HG02943 (cell line): Measurements from ENCODE around the gene CREBRF.
"Not testable (repeated sequence)": the region's sequence is repeated elsewhere in the genome, so short reads cannot be mapped to it uniquely, and the experiment has no call there.

Source experiments
- ATAC-seq: cut with Tn5 transposase; IDR thresholded peaks from one replicate; pipeline ENCODE4 v1.9.1; 2021; ENCODE audit warnings: mild to moderate bottlenecking, low read depth, moderate library complexity; ENCODE audit not compliant: unreplicated experiment

CREBRF gene

GRCh38 chr5:173148354-173148753 lies 92.2 kb downstream of the CREBRF start:
- no peak for ATAC-seq

GRCh38 chr5:173152547-173152946 lies 96.4 kb downstream of the CREBRF start:
- ATAC-seq: no peak

GRCh38 chr5:173153842-173154241 lies 97.7 kb downstream of the CREBRF start:
- no peak for ATAC-seq

GRCh38 chr5:173154619-173155018 lies 98.5 kb downstream of the CREBRF start:
- ATAC-seq: not testable (repeated sequence)

- ATAC-seq: no peak
Measured at GRCh38 chr5:173155912-173156311, 99.8 kb downstream of the CREBRF start.

- ATAC-seq: no peak
Measured at GRCh38 chr5:173158366-173158765, 102.2 kb downstream of the CREBRF start.

GRCh38 chr5:173159256-173159655 lies 103.1 kb downstream of the CREBRF start:
- no peak for ATAC-seq

- ATAC-seq: no peak
Measured at GRCh38 chr5:173161148-173161547, 105.0 kb downstream of the CREBRF start.

GRCh38 chr5:173163219-173163618 lies 107.1 kb downstream of the CREBRF start:
- no peak for ATAC-seq

GRCh38 chr5:173165177-173166016 lies 109.2 kb downstream of the CREBRF start:
- ATAC-seq: no peak

- no peak for ATAC-seq
Measured at GRCh38 chr5:173172166-173172565, 116.0 kb downstream of the CREBRF start.

- no peak for ATAC-seq
Measured at GRCh38 chr5:173175523-173175922, 119.4 kb downstream of the CREBRF start.

GRCh38 chr5:173178369-173178910 lies 122.3 kb downstream of the CREBRF start:
- no peak for ATAC-seq

GRCh38 chr5:173180331-173180730 lies 124.2 kb downstream of the CREBRF start:
- no peak for ATAC-seq

- ATAC-seq: no peak
Measured at GRCh38 chr5:173187054-173187743, 131.0 kb downstream of the CREBRF start.

- no peak for ATAC-seq
Measured at GRCh38 chr5:173188280-173188679, 132.1 kb downstream of the CREBRF start.
